GM13977 (cell line): Measurements from ENCODE around the gene UPF3A.
A peak's percentile ranks its signal among the peaks of the same experiment; 100 is the strongest.

Experiments used
- DNase-seq: peaks from one replicate; pipeline ENCODE4 v3.0.0; 2012; ENCODE audit warnings: low spot score
- in situ Hi-C: fragments of 300-500 bp; cut with MboI; formaldehyde crosslinking; loops from one replicate; pipeline ENCODE4 v1.12.0; 2022; ENCODE audit warnings: low sequenced_read_pairs, low pct_unique_long_range_greater_than_20kb, mixed read lengths, inconsistent platforms; ENCODE audit not compliant: unreplicated experiment
- TF ChIP-seq, protein P1 (sequence below): IDR thresholded peaks from 2 replicates; pipeline ENCODE4 v1.5.1; 2012; ENCODE audit warnings: mild to moderate bottlenecking, control low read depth; ENCODE audit not compliant: insufficient read depth; ENCODE audit errors: extremely low read depth, missing control alignments

UPF3A gene

DNA sequence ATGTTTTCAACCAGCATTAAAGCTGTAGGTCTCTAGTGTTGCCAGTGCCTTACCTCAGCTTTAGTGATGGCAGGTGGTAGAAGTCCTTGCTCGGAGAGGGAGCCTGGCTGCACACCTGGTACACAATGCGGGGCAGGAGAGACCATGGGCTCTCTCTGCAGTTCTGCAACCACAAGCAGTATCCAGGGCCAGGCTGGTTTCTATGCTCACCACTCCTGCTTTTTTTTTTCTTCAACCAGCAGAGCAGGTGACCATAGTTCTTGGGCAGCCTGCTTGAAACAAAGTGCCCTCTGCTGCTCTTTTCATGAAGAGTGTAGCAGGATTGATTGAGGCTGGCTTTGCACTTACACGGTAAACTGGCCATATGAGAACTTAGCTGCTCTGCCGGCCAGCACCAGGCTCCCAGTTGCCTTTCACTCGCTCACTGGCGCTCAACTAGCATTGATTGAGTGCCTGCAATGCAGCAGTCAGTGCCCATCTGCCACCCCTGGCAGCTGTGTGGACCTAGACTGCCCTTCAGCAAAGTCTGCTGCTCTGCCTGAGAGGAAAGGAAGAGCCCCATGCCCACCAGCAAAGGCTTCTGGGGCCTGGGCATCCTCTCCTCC is 28.5 kb downstream of the UPF3A start:
- no peak for DNase-seq
- in situ Hi-C loops = no loop called here
- TF ChIP-seq, protein P1, sequence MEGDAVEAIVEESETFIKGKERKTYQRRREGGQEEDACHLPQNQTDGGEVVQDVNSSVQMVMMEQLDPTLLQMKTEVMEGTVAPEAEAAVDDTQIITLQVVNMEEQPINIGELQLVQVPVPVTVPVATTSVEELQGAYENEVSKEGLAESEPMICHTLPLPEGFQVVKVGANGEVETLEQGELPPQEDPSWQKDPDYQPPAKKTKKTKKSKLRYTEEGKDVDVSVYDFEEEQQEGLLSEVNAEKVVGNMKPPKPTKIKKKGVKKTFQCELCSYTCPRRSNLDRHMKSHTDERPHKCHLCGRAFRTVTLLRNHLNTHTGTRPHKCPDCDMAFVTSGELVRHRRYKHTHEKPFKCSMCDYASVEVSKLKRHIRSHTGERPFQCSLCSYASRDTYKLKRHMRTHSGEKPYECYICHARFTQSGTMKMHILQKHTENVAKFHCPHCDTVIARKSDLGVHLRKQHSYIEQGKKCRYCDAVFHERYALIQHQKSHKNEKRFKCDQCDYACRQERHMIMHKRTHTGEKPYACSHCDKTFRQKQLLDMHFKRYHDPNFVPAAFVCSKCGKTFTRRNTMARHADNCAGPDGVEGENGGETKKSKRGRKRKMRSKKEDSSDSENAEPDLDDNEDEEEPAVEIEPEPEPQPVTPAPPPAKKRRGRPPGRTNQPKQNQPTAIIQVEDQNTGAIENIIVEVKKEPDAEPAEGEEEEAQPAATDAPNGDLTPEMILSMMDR = no peak

DNA sequence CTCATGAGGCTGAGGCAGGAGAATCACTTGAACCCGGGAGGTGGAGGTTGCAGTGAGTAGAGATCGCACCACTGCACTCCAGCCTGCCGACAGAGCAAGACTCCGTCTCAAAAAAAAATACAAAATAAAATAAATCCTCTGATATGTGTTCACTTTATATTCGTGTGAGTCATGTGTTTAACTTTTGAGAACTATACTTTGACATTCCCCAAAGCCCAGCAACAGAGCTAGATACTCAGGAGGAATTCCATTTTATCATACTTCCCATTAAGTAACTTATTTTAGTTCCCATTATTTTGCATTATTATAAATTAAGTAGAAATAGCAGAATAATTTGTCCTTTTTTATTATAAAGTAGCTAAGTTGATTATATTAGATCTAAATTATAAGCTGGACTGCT is 29.6 kb downstream of the UPF3A start:
- DNase-seq = no peak
- TF ChIP-seq, protein P1 = no peak
- in situ Hi-C loops = no loop called here

DNA sequence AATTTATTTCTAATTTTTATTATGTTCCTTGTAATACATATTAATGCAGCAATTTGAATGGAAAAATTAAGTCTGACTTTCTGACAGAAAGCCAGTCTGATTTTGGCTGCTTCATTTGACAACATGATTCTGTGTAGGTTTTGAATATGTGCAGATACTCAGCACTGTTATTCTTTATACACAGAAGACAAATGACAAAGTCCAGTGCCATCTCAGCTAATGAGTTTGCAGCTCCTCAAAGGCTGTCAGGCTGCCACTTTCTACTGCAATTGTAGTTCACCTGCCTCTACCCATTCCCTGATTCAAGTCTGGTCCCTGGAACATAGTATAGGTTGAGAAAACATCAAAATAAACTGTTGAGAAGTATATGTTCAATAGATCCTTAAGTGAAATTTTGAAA is 30.0 kb downstream of the UPF3A start:
- in situ Hi-C loops = no loop called here
- TF ChIP-seq, protein P1 = no peak
- DNase-seq = no peak

DNA sequence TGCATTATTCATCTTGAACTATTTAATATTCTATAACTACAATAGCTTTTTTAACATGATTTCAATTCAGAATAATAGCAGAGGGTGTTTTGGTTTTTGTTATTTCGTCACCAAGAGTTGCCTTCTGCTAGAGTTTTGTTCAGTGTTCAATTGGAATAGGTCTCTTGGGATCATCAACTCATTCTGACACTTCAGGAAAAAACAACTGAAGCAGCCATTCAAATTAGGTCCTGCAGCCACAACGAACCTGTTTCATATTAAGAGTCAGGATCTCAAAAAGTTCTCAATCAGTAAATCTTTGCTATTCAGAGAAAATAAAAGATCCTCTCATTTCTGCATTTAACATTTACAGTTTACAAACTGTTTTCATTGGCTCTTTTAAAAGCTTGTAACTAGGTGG is 30.5 kb downstream of the UPF3A start:
- no peak for DNase-seq
- TF ChIP-seq, protein P1 = no peak
- in situ Hi-C loops = no loop called here

DNA sequence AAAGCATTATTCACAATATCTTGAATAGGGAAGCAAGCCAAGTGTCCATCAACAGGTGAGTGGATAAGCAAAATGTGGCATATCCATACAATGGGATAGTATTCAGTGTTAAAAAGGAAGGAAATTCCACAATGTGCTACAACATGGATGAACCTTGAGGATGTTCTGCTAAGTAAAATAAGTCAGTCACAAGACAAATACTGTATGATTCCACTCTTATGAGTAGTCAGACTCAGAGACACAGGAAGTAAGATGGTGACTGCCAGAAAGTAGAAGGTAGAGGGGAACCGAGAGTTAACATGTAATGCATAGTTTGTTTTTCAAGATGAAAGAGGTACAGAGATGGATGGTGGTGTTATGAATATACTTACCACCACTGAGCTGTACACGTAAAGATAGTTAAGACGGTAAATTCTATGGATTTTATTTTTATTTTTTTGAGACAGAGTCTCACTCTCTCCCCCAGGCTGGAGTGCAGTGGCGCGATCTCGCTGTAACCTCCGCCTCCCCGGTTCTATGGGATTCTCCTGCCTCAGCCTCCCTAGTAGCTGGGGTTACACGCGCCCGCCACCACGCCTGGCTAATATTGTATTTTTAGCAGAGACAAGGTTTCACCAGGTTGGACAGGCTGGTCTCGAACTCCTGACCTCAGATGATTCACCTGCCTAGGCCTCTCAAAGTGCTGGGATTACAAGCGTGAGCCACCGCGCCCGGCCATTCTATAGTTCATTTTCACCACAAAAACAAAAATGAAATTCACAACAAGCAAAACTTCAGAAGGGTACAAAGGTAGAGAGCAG is 31.9 kb downstream of the UPF3A start:
- TF ChIP-seq, protein P1 = no peak
- in situ Hi-C loops = no loop called here
- peak; percentile 73 for DNase-seq

DNA sequence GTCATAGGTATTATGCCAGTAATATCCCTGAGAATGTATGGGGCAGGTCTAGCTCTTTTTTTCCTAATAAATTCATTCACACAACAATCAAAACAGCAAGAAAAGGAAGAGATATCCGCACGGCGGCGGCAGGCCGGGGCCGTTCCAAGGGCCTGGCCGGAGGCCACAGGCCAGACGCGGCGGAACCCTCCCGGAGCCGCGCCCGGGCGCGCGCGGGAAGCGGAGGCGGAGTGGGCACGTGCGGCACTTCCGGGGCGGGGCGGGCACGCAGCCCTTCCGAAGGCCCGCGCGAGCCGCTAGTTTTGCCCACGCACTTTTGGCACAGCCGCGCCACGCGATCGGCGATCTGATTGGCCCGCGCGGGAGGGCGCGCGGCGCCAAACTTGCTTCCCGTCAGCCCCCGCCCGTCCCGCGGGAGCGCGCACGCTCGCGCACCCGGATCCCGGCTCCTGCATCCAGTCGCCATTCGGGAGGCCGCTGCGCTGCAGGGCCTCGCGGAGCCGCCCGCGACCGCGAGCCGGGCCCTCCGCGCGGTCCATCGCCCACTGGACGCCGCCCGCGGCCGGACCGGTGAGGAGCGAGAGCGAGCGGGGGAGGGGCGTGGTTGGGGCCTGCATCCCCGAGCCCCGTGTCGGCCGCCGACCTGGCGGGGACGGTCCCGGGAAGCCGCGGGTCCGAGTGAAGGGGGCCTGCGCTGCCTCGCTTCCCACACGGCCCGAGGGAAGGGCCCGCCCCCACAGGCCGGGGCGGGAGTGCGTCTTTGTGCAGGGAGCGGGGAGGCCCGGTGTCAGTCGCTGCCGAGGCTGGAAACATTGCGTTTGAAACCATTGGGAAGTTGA is 32.9 kb downstream of the UPF3A start, which contains the start of gene CHAMP1:
Gene CHAMP1, plus strand, starts transcription at position 430 of the 839 bp plus-strand sequence. CDS start 9,340 bp downstream, outside the sequence.
- DNase-seq = peak; percentile 96
- TF ChIP-seq, protein P1 = no peak
- in situ Hi-C loops = no loop called here
